CD14-positive monocyte (primary cell): ENCODE measurements around the gene TNFSF10. TPM values are rescaled to one million over a fixed set of nuclear protein-coding genes. Genes with fewer than 3 reads are reported as not detected.

Source experiments
- DNase-seq, 3 donors: peaks; one replicate each; pipeline ENCODE4 v3.0.0-alpha.2; 2011 to 2022
- H2AFZ ChIP-seq: 2 replicates; pipeline ENCODE4 v1.6.0; 2012; ENCODE audit warnings: mild to moderate bottlenecking, low read depth, low read length, inconsistent platforms; ENCODE audit not compliant: insufficient read depth, poor library complexity, severe bottlenecking
- H3K27ac ChIP-seq, 2 donors: 1 replicate in 1 of 2; 2 replicates in 1 of 2; pipeline ENCODE4 v1.5.1; 2012 to 2013; ENCODE audit warnings: low read length in 2 of 2, control low read depth in 1 of 2, inconsistent platforms in 1 of 2, low read depth in 1 of 2, mild to moderate bottlenecking in 1 of 2
- H3K27me3 ChIP-seq, 2 donors: one replicate each; pipeline versions ENCODE4 v1.6.0 to v1.6.1; 2011 to 2013; ENCODE audit warnings: low read length in 2 of 2; ENCODE audit not compliant: control insufficient read depth in 2 of 2, insufficient read depth in 2 of 2
- H3K36me3 ChIP-seq, 2 donors: replicated peaks in 1 of 2; 1 replicate in 1 of 2; 2 replicates in 1 of 2; pipeline versions ENCODE4 v1.5.1 to v1.6.1; 2012 to 2013; ENCODE audit warnings: low read length in 2 of 2, control low read depth in 1 of 2, inconsistent platforms in 1 of 2, mild to moderate bottlenecking in 1 of 2; ENCODE audit not compliant: insufficient read depth in 2 of 2, control insufficient read depth in 1 of 2
- H3K4me1 ChIP-seq, 2 donors: 1 replicate in 1 of 2; 2 replicates in 1 of 2; pipeline versions ENCODE4 v1.5.1 to v1.6.1; 2012 to 2013; ENCODE audit warnings: low read length in 2 of 2, control low read depth in 1 of 2, inconsistent platforms in 1 of 2, mild to moderate bottlenecking in 1 of 2, moderate library complexity in 1 of 2; ENCODE audit not compliant: insufficient read depth in 2 of 2, control insufficient read depth in 1 of 2
- H3K4me2 ChIP-seq: replicated peaks from 2 replicates; pipeline ENCODE3; 2012; ENCODE audit warnings: low read length, moderate library complexity, mild to moderate bottlenecking; ENCODE audit not compliant: poor library complexity, severe bottlenecking; ENCODE audit errors: extremely low read depth
- H3K4me3 ChIP-seq, 3 experiments: fragments of 200-600 bp in 1 of 3; sonication (generic) in 1 of 3; replicated peaks in 1 of 3; 1 replicate in 2 of 3; 2 replicates in 1 of 3; pipeline ENCODE4 v1.5.1; 2011 to 2013; ENCODE audit warnings: low read length in 3 of 3, mild to moderate bottlenecking in 3 of 3, control low read depth in 2 of 3, low read depth in 2 of 3, inconsistent platforms in 1 of 3, moderate library complexity in 1 of 3
- H3K79me2 ChIP-seq: 2 replicates; pipeline ENCODE4 v1.6.0; 2012; ENCODE audit warnings: mild to moderate bottlenecking, control low read depth, inconsistent platforms, low read length, moderate library complexity; ENCODE audit not compliant: insufficient read depth
- H3K9ac ChIP-seq: 2 replicates; pipeline ENCODE4 v1.6.0; 2017; ENCODE audit warnings: low read length, mild to moderate bottlenecking; ENCODE audit not compliant: insufficient read depth, poor library complexity, severe bottlenecking
- H3K9me3 ChIP-seq, 2 donors: replicated peaks in 1 of 2; 1 replicate in 1 of 2; 2 replicates in 1 of 2; pipeline versions ENCODE4 v1.5.1 to v1.6.1; 2012 to 2013; ENCODE audit warnings: low read length in 2 of 2, control low read depth in 1 of 2; ENCODE audit not compliant: control insufficient read depth in 1 of 2, insufficient read depth in 1 of 2
- H4K20me1 ChIP-seq: 2 replicates; pipeline ENCODE4 v1.6.0; 2012; ENCODE audit warnings: mild to moderate bottlenecking, low read length, control low read depth, moderate library complexity; ENCODE audit not compliant: insufficient read depth
- H3K27ac Mint-ChIP-seq, 7 donors: one replicate each; pipeline ENCODE4 v1.8.0; 2020; ENCODE audit warnings: mild to moderate bottlenecking in 7 of 7, mixed read lengths in 7 of 7, moderate library complexity in 6 of 7, inconsistent platforms in 2 of 7
- H3K27me3 Mint-ChIP-seq, 3 donors: one replicate each; pipeline ENCODE4 v1.8.0; 2021 to 2022; ENCODE audit warnings: low read depth in 3 of 3, mild to moderate bottlenecking in 3 of 3, mixed read lengths in 3 of 3, moderate library complexity in 3 of 3, inconsistent platforms in 1 of 3
- H3K36me3 Mint-ChIP-seq, 2 donors: one replicate each; pipeline ENCODE4 v1.8.0; 2020; ENCODE audit warnings: mixed read lengths in 2 of 2, inconsistent platforms in 1 of 2, mild to moderate bottlenecking in 1 of 2
- H3K4me1 Mint-ChIP-seq: one replicate; pipeline ENCODE4 v1.8.0; 2020; ENCODE audit warnings: mild to moderate bottlenecking, mixed read lengths
- H3K4me3 Mint-ChIP-seq, 2 donors: one replicate each; pipeline ENCODE4 v1.8.0; 2020; ENCODE audit warnings: mild to moderate bottlenecking in 2 of 2, mixed read lengths in 2 of 2, moderate library complexity in 1 of 2
- H3K9me3 Mint-ChIP-seq, 7 donors: one replicate each; pipeline ENCODE4 v1.8.0; 2020 to 2022; ENCODE audit warnings: mixed read lengths in 7 of 7, mild to moderate bottlenecking in 6 of 7, moderate library complexity in 6 of 7, inconsistent platforms in 2 of 7
- CTCF ChIP-seq: fragments of 200-600 bp; IDR thresholded peaks from one replicate; pipeline ENCODE4 v1.8.0; 2022; ENCODE audit warnings: antibody characterized with exemption, mild to moderate bottlenecking
- WGBS: methylation state at CpG from one replicate; pipeline ENCODE4 v1.1.5; 2013; ENCODE audit warnings: missing lambda C conversion rate; ENCODE audit not compliant: insufficient coverage; 5-methylcytosine and 5-hydroxymethylcytosine counted together
- intact Hi-C, 2 donors: fragments of 100-400 bp; cut with micrococcal nuclease; formaldehyde crosslinking; loops; one replicate each; pipeline versions ENCODE4 v1.15.0 to v1.15.1; 2023
- polyA plus RNA-seq, 3 donors: library from polyadenylated mRNA; depleted of rRNA in 1 of 3; unstranded in 2 of 3; stranded (reverse) in 1 of 3; fragments of 300-500 nt in 2 of 3; fragments of >200 nt in 1 of 3; fragmentation: Illumina TruSeq in 2 of 3; gene quantifications; 1 replicate in 2 of 3; 2 replicates in 1 of 3; pipeline ENCODE4 v1.2.3, GENCODE V29; 2012 to 2021

Gene TNFSF10
- polyA plus RNA-seq, 3 donors, result 146 to 293 (median 264) TPM

GRCh38 chr3:172530101-172530561, 6.9 kb upstream of the TNFSF10 start:
- Mint-ChIP-seq H3K27ac (peak overlapping the region in 5 of 7 donors; percentile 1 to 80 (median 53)), H3K4me3 (peak overlapping the region in 1 of 2 donors; percentile 80), H3K4me1 (peaks cover 16% of the 10 kb centered on the region), H3K9me3 (no peaks in the 10 kb centered on the region), H3K27me3 (no peaks in the 10 kb centered on the region), H3K36me3 (peaks cover 2 to 3% of the 10 kb centered on the region in 2 donors)
- Histone ChIP-seq H3K4me2 (peak overlapping the region; percentile 11), H3K4me3 (peak overlapping the region in 1 of 3 experiments; percentile 37), H3K4me1 (peaks cover 14 to 16% of the 10 kb centered on the region in 2 donors), H3K9me3 (no peaks in the 10 kb centered on the region), H4K20me1 (no peaks in the 10 kb centered on the region), H3K36me3 (no peaks in the 10 kb centered on the region), H2AFZ (peak overlapping the region; percentile 10), H3K27ac (peak overlapping the region in 1 of 2 donors; percentile 49), H3K9ac (no peak overlapping the region), H3K27me3 (no peaks in the 10 kb centered on the region), H3K79me2 (no peaks in the 10 kb centered on the region)
- TF ChIP-seq CTCF, result no peak
- intact Hi-C loops, result no loop called here
- DNase-seq, result no peak
- 86% methylated on average over 2 of the region's 2 CpGs for WGBS

- no peak overlapping the region for H3K4me3 ChIP-seq
- H3K27me3 ChIP-seq, result no peaks in the 10 kb centered on the region
- DNase-seq, result no peak
- H3K36me3 ChIP-seq, result no peaks in the 10 kb centered on the region
- Mint-ChIP-seq H3K36me3 (peaks cover 2 to 3% of the 10 kb centered on the region in 2 donors), H3K4me1 (peaks cover 28% of the 10 kb centered on the region), H3K4me3 (no peak overlapping the region), H3K9me3 (no peaks in the 10 kb centered on the region), H3K27ac (no peak overlapping the region), H3K27me3 (no peaks in the 10 kb centered on the region)
- peaks cover 12% of the 10 kb centered on the region for H3K79me2 ChIP-seq
- peaks cover 25 to 26% of the 10 kb centered on the region in 2 donors for H3K4me1 ChIP-seq
- TF ChIP-seq CTCF, result no peak
- H3K9me3 ChIP-seq, result no peaks in the 10 kb centered on the region
- intact Hi-C loops, result no loop called here
- H2AFZ ChIP-seq, result no peak overlapping the region
- no peaks in the 10 kb centered on the region for H4K20me1 ChIP-seq
- no CpG with 5 or more reads among the region's 3 CpGs for WGBS
- no peak overlapping the region for H3K4me2 ChIP-seq
- no peak overlapping the region for H3K9ac ChIP-seq
- H3K27ac ChIP-seq, result no peak overlapping the region
These were observed 5.4 kb upstream of the TNFSF10 start for GRCh38 chr3:172528677-172529076.
